HepG2 (cell line): ENCODE measurements around the gene RPSA. TPM values are rescaled to one million over a fixed set of nuclear protein-coding genes. Genes with fewer than 3 reads are reported as not detected.

Experiments
- ARHGAP35 ChIP-seq: sonication (generic); formaldehyde crosslinking; IDR thresholded peaks from 2 replicates; pipeline ENCODE4 v1.9.0; 2022; ENCODE audit warnings: mild to moderate bottlenecking, inconsistent platforms, moderate library complexity, missing genetic modification reagents, borderline replicate concordance
- DNMT3B ChIP-seq: conservative IDR thresholded peaks from 2 replicates; pipeline ENCODE4 v1.6.1; 2016; ENCODE audit warnings: missing biosample characterization, control low read depth
- ELF1 ChIP-seq: sonication (generic); formaldehyde crosslinking; IDR thresholded peaks from 2 replicates; pipeline ENCODE4 v1.4.0; 2020; ENCODE audit warnings: missing genetic modification reagents
- GLI4 ChIP-seq: sonication (generic); formaldehyde crosslinking; IDR thresholded peaks from 2 replicates; pipeline ENCODE4 v1.5.1; 2020; ENCODE audit warnings: missing genetic modification reagents, mild to moderate bottlenecking, moderate library complexity, borderline replicate concordance
- GZF1 ChIP-seq: sonication (generic); formaldehyde crosslinking; IDR thresholded peaks from 2 replicates; pipeline ENCODE4 v1.5.1; 2020; ENCODE audit warnings: mild to moderate bottlenecking, missing genetic modification reagents
- KDM2A ChIP-seq: sonication (generic); formaldehyde crosslinking; IDR thresholded peaks from 2 replicates; pipeline ENCODE4 v1.4.0; 2020; ENCODE audit warnings: low read depth, missing genetic modification reagents, borderline replicate concordance
- MTA1 ChIP-seq: sonication (generic); formaldehyde crosslinking; IDR thresholded peaks from 2 replicates; pipeline ENCODE4 v1.4.0; 2020; ENCODE audit warnings: missing genetic modification reagents, mild to moderate bottlenecking, borderline replicate concordance
- NAIF1 ChIP-seq: sonication (generic); formaldehyde crosslinking; IDR thresholded peaks from 2 replicates; pipeline ENCODE4 v1.5.0; 2020; ENCODE audit warnings: mild to moderate bottlenecking, missing genetic modification reagents, borderline replicate concordance
- NFIC ChIP-seq: IDR thresholded peaks from 2 replicates; pipeline ENCODE4 v1.6.1; 2012; ENCODE audit warnings: mild to moderate bottlenecking, low read length, inconsistent platforms
- NFKB2 ChIP-seq: sonication (generic); formaldehyde crosslinking; IDR thresholded peaks from 2 replicates; pipeline ENCODE4 v1.4.0; 2020; ENCODE audit warnings: missing genetic modification reagents, borderline replicate concordance
- PTBP1 ChIP-seq: fragments of 200-400 bp; formaldehyde crosslinking; IDR thresholded peaks from 2 replicates; pipeline ENCODE4 v1.6.1; 2018; ENCODE audit warnings: low read length, low read depth; ENCODE audit not compliant: poor library complexity, severe bottlenecking
- SRSF4 ChIP-seq: fragments of 200-400 bp; formaldehyde crosslinking; IDR thresholded peaks from one replicate; pipeline ENCODE4 v1.6.1; 2018; ENCODE audit warnings: mild to moderate bottlenecking, low read depth, low read length, moderate library complexity; ENCODE audit not compliant: poor library complexity, severe bottlenecking
- TGIF2 ChIP-seq: IDR thresholded peaks from 2 replicates; pipeline ENCODE4 v1.6.1; 2016; ENCODE audit warnings: control low read depth, missing compliant biosample characterization
- ZNF460 ChIP-seq: sonication (generic); formaldehyde crosslinking; IDR thresholded peaks from 2 replicates; pipeline ENCODE4 v1.5.1; 2020; ENCODE audit warnings: missing genetic modification reagents, mild to moderate bottlenecking, borderline replicate concordance
- ZNF543 ChIP-seq: sonication (generic); formaldehyde crosslinking; IDR thresholded peaks from 2 replicates; pipeline ENCODE4 v1.4.0; 2020; ENCODE audit warnings: mild to moderate bottlenecking, missing genetic modification reagents
- ZNF598 ChIP-seq: sonication (generic); formaldehyde crosslinking; IDR thresholded peaks from 2 replicates; pipeline ENCODE4 v1.5.1; 2020; ENCODE audit warnings: mild to moderate bottlenecking, missing genetic modification reagents, borderline replicate concordance
- ZNF713 ChIP-seq: sonication (generic); formaldehyde crosslinking; IDR thresholded peaks from 2 replicates; pipeline ENCODE4 v1.4.0; 2020; ENCODE audit warnings: mild to moderate bottlenecking, missing genetic modification reagents
- ZNF75D ChIP-seq: sonication (generic); formaldehyde crosslinking; IDR thresholded peaks from 2 replicates; pipeline ENCODE4 v1.8.1; 2023; ENCODE audit warnings: missing genetic modification reagents, mild to moderate bottlenecking, borderline replicate concordance
- ZNF772 ChIP-seq: sonication (generic); formaldehyde crosslinking; IDR thresholded peaks from 2 replicates; pipeline ENCODE4 v1.5.0; 2020; ENCODE audit warnings: mild to moderate bottlenecking, missing genetic modification reagents
- polyA plus RNA-seq, 8 experiments: library from polyadenylated mRNA; depleted of rRNA in 3 of 8; stranded (reverse) in 7 of 8; unstranded in 1 of 8; fragments of >200 nt; fragmentation: Illumina TruSeq in 4 of 8; extraction: Trizol in 4 of 8; gene quantifications; 2 replicates each; pipeline versions ENCODE4 v1.2.1 to v1.2.3, GENCODE V29; 2011 to 2016; ENCODE audit warnings: low read depth in 4 of 8, missing spikeins in 1 of 8, mixed read lengths in 1 of 8; ENCODE audit not compliant: insufficient read depth in 1 of 8
- total RNA-seq, 5 experiments: library from RNA; depleted of rRNA; stranded (reverse); fragments of >200 nt; fragmentation: Illumina TruSeq; extraction: Trizol; gene quantifications; 2 replicates each; pipeline ENCODE4 v1.2.3, GENCODE V29; 2016; ENCODE audit warnings: low read depth in 1 of 5
- TF ChIP-seq, protein P1 (sequence below): sonication (generic); formaldehyde crosslinking; IDR thresholded peaks from 2 replicates; pipeline ENCODE4 v1.4.0; 2020; ENCODE audit warnings: missing genetic modification reagents, borderline replicate concordance
- TF ChIP-seq, protein P2 (sequence below): sonication (generic); formaldehyde crosslinking; IDR thresholded peaks from 2 replicates; pipeline ENCODE4 v1.8.1; 2023; ENCODE audit warnings: mild to moderate bottlenecking, missing genetic modification reagents
- TF ChIP-seq, protein P3 (sequence below): sonication (generic); formaldehyde crosslinking; IDR thresholded peaks from 2 replicates; pipeline ENCODE4 v1.4.0; 2020; ENCODE audit warnings: missing genetic modification reagents

Gene RPSA
- total and polyA plus RNA-seq, 2 of the 13 experiments (the other 11 are each of a cell fraction or from before 2014, with no cell fraction given) = 1,683 to 3,226 TPM

DNA sequence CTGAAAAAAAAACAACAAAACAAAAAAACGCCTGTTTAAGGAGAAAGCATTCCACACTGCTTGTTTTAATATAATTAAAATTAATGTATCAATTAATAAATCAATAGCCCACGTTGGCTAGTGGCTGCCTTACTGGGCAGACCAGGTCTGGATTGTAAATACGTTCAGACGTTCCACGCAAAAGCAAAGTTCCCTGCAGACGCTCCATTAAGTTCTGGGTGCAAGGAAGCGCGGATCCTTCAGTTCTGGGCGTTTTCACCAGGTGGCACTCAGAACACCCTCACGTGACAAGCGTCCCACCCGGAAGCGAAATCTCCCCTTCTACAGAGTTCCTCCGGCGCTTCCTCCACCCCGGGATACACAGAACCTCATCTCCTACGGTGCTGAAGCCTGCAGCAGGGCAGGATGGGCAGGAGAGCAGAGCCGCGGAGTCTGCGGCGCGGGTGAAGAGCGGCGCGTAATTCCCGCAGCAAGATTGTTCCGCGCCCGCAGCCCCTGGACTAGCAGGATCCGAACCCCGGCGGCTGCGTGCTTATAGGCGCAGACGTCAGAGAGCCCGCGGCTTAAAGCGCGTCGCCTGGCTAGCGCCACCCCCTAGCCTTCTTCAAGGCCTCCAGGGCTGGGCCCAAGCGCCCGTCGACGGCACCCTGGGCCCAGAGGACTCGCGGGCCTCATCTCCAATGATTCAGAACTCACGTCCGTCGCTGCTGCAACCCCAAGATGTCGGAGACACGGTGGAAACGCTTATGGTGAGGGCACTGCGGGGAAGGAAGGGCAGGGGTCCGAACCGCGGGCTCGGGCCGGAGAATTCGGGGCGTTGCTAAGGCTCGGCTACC is 23.3 kb upstream of the RPSA start, which contains the start of gene SLC25A38 (continued):
- TF ChIP-seq KDM2A (peak; percentile 43; the same call in 1 of the 2 replicates), NFKB2 (CRISPR knock-in tag) (0 out of 2 replicates have a peak, but pooled peaks have one; percentile 26), TGIF2 (CRISPR knock-in tag) (peak; percentile 65), NAIF1 (CRISPR knock-in tag) (peak; percentile 81), SRSF4 (no peak), DNMT3B (peak; percentile 60; the same call in 1 of the 2 replicates), ZNF598 (CRISPR knock-in tag) (0 out of 2 replicates have a peak, but pooled peaks have one; percentile 63), ZNF543 (peak; percentile 94), PTBP1 (peak; percentile 71), ZNF75D (CRISPR knock-in tag) (peak; percentile 95; the same call in 1 of the 2 replicates), ELF1 (CRISPR knock-in tag) (peak; percentile 92), ZNF460 (CRISPR knock-in tag) (peak; percentile 29; the same call in 1 of the 2 replicates), GLI4 (CRISPR knock-in tag) (peak; percentile 94; the same call in 1 of the 2 replicates), ARHGAP35 (CRISPR knock-in tag) (no peak), GZF1 (0 out of 2 replicates have a peak, but pooled peaks have one; percentile 20), ZNF772 (CRISPR knock-in tag) (peak; percentile 80), MTA1 (CRISPR knock-in tag) (peak; percentile 74; the same call in 1 of the 2 replicates), ZNF713 (CRISPR knock-in tag) (no peak), NFIC (no peak)
- TF ChIP-seq, protein P1, sequence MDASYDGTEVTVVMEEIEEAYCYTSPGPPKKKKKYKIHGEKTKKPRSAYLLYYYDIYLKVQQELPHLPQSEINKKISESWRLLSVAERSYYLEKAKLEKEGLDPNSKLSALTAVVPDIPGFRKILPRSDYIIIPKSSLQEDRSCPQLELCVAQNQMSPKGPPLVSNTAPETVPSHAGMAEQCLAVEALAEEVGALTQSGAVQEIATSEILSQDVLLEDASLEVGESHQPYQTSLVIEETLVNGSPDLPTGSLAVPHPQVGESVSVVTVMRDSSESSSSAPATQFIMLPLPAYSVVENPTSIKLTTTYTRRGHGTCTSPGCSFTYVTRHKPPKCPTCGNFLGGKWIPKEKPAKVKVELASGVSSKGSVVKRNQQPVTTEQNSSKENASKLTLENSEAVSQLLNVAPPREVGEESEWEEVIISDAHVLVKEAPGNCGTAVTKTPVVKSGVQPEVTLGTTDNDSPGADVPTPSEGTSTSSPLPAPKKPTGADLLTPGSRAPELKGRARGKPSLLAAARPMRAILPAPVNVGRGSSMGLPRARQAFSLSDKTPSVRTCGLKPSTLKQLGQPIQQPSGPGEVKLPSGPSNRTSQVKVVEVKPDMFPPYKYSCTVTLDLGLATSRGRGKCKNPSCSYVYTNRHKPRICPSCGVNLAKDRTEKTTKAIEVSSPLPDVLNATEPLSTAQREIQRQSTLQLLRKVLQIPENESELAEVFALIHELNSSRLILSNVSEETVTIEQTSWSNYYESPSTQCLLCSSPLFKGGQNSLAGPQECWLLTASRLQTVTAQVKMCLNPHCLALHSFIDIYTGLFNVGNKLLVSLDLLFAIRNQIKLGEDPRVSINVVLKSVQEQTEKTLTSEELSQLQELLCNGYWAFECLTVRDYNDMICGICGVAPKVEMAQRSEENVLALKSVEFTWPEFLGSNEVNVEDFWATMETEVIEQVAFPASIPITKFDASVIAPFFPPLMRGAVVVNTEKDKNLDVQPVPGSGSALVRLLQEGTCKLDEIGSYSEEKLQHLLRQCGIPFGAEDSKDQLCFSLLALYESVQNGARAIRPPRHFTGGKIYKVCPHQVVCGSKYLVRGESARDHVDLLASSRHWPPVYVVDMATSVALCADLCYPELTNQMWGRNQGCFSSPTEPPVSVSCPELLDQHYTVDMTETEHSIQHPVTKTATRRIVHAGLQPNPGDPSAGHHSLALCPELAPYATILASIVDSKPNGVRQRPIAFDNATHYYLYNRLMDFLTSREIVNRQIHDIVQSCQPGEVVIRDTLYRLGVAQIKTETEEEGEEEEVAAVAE (CRISPR knock-in tag) = peak; percentile 11; the same call in 1 of the 2 replicates
- TF ChIP-seq, protein P2, sequence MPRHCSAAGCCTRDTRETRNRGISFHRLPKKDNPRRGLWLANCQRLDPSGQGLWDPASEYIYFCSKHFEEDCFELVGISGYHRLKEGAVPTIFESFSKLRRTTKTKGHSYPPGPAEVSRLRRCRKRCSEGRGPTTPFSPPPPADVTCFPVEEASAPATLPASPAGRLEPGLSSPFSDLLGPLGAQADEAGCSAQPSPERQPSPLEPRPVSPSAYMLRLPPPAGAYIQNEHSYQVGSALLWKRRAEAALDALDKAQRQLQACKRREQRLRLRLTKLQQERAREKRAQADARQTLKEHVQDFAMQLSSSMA (CRISPR knock-in tag) = no peak
- TF ChIP-seq, protein P3, sequence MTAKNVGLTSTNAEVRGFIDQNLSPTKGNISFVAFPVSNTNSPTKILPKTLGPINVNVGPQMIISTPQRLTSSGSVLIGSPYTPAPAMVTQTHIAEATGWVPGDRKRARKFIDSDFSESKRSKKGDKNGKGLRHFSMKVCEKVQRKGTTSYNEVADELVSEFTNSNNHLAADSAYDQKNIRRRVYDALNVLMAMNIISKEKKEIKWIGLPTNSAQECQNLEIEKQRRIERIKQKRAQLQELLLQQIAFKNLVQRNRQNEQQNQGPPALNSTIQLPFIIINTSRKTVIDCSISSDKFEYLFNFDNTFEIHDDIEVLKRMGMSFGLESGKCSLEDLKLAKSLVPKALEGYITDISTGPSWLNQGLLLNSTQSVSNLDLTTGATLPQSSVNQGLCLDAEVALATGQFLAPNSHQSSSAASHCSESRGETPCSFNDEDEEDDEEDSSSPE = peak; percentile 64
